A549 (cell line): ENCODE data around the gene MAP2K1. TPM values are rescaled to one million over a fixed set of nuclear protein-coding genes. Genes with fewer than 3 reads are reported as not detected.

ENCODE experiments used
- ATAC-seq, 2 experiments: fragments of 200-7000 bp in 1 of 2; fragments of >200 bp in 1 of 2; cut with Nextera tagmentation in 1 of 2; cut with Tn5 transposase in 1 of 2; 3 replicates each; pipeline versions ENCODE4 v1.8.0 to v1.9.1; 2018 to 2020; ENCODE audit warnings: mild to moderate bottlenecking in 1 of 2, moderate library complexity in 1 of 2
- CTCF ChIA-PET: fragments of 300-600 bp; sonication (Branson Sonifier 250); formaldehyde crosslinking; extraction: SDS; loops from one replicate; lab custom pipeline; 2021; ENCODE audit warnings: antibody characterized with exemption, inconsistent platforms; lab: Yijun Ruan, JAX
- POLR2A ChIA-PET: fragments of 350-600 bp; formaldehyde crosslinking; extraction: SDS; loops from one replicate; lab custom pipeline; 2021; ENCODE audit warnings: antibody characterized with exemption, inconsistent platforms; lab: Yijun Ruan, JAX
- DNase-seq, 2 experiments: peaks; one replicate each; pipeline versions ENCODE4 v3.0.0 to v3.0.0-alpha.2; 2011 to 2016; ENCODE audit warnings: low read depth in 1 of 2, low spot score in 1 of 2
- FAIRE-seq: peaks from 2 replicates; lab custom pipeline; 2011; peaks lifted over from hg19 to GRCh38; lab: Jason Lieb, UNC
- H3K27ac ChIP-seq, 2 experiments: fragments of >200 bp; sonication (Bioruptor Twin); formaldehyde crosslinking; 3 replicates each; pipeline ENCODE4 v1.5.1; 2016 to 2017
- H3K4me1 ChIP-seq: fragments of >200 bp; sonication (Bioruptor Twin); formaldehyde crosslinking; 3 replicates; pipeline ENCODE4 v1.6.1; 2016
- H3K4me2 ChIP-seq: fragments of >200 bp; sonication (Bioruptor Twin); formaldehyde crosslinking; 3 replicates; pipeline ENCODE4 v1.6.1; 2016
- H3K4me3 ChIP-seq: fragments of >200 bp; sonication (Bioruptor Twin); formaldehyde crosslinking; 3 replicates; pipeline ENCODE4 v1.5.1; 2016
- H3K9me3 ChIP-seq: fragments of >200 bp; sonication (Bioruptor Twin); formaldehyde crosslinking; 3 replicates; pipeline ENCODE4 v1.6.1; 2016
- CEBPB ChIP-seq, 2 experiments: fragments of >200 bp in 1 of 2; sonication (Bioruptor Twin) in 1 of 2; formaldehyde crosslinking in 1 of 2; IDR thresholded peaks; 2 replicates each; pipeline ENCODE4 v1.6.1; 2012 to 2016
- EHMT2 ChIP-seq: fragments of 200-600 bp; sonication (generic); IDR thresholded peaks from 2 replicates; pipeline ENCODE4 v1.6.1; 2016; ENCODE audit warnings: antibody characterized with exemption, low read depth, mild to moderate bottlenecking, moderate library complexity
- EP300 ChIP-seq, 2 experiments: fragments of >200 bp; sonication (Bioruptor Twin); formaldehyde crosslinking; IDR thresholded peaks; 2 replicates in 1 of 2; 3 replicates in 1 of 2; pipeline ENCODE4 v1.6.1; 2016 to 2017
- FOSB ChIP-seq: fragments of 250-450 bp; sonication (Bioruptor Pico); IDR thresholded peaks from 2 replicates; pipeline ENCODE4 v1.5.0; 2020; ENCODE audit warnings: mild to moderate bottlenecking, moderate library complexity
- FOSL2 ChIP-seq, 2 experiments: fragments of 450-650 bp in 1 of 2; fragments of >200 bp in 1 of 2; sonication (Bioruptor Twin) in 1 of 2; formaldehyde crosslinking; IDR thresholded peaks; 2 replicates each; pipeline versions ENCODE4 v1.5.0 to v1.6.1; 2016 to 2020; ENCODE audit warnings: mild to moderate bottlenecking in 1 of 2, moderate library complexity in 1 of 2
- FOXS1 ChIP-seq: fragments of 250-450 bp; sonication (Bioruptor Pico); IDR thresholded peaks from 2 replicates; pipeline ENCODE4 v1.5.0; 2020; ENCODE audit warnings: mild to moderate bottlenecking, moderate library complexity
- KDM5A ChIP-seq: fragments of 200-600 bp; sonication (generic); IDR thresholded peaks from 2 replicates; pipeline ENCODE4 v1.6.1; 2016; ENCODE audit warnings: antibody characterized with exemption, mild to moderate bottlenecking
- MAFK ChIP-seq: fragments of 450-650 bp; IDR thresholded peaks from 2 replicates; pipeline ENCODE4 v1.6.1; 2014; ENCODE audit not compliant: partially characterized antibody
- MAZ ChIP-seq: fragments of 150-350 bp; IDR thresholded peaks from 2 replicates; pipeline ENCODE4 v1.6.1; 2014; ENCODE audit warnings: antibody characterized with exemption, low read depth, low read length, borderline replicate concordance
- MYC ChIP-seq: IDR thresholded peaks from 2 replicates; pipeline ENCODE4 v1.6.1; 2012; ENCODE audit warnings: mild to moderate bottlenecking, inconsistent platforms, low read length, improper control_type of control experiment, borderline replicate concordance
- NFE2L2 ChIP-seq: fragments of 150-350 bp; conservative IDR thresholded peaks from 2 replicates; pipeline ENCODE4 v1.6.1; 2014; ENCODE audit warnings: low read length
- NPAS2 ChIP-seq: fragments of 250-450 bp; sonication (Bioruptor Pico); IDR thresholded peaks from 2 replicates; pipeline ENCODE4 v1.8.0; 2022; ENCODE audit warnings: mild to moderate bottlenecking, moderate library complexity, borderline replicate concordance
- NR3C1 ChIP-seq: fragments of >200 bp; sonication (Bioruptor Twin); formaldehyde crosslinking; IDR thresholded peaks from 3 replicates; pipeline ENCODE4 v1.6.1; 2017
- PHF8 ChIP-seq: fragments of 200-600 bp; sonication (generic); IDR thresholded peaks from 2 replicates; pipeline ENCODE4 v1.6.1; 2016; ENCODE audit warnings: low read depth, mild to moderate bottlenecking, antibody characterized with exemption, moderate library complexity, borderline replicate concordance
- RAD21 ChIP-seq, 2 experiments: fragments of >200 bp in 1 of 2; sonication (Bioruptor Twin) in 1 of 2; formaldehyde crosslinking in 1 of 2; IDR thresholded peaks in 1 of 2; conservative IDR thresholded peaks in 1 of 2; 2 replicates in 1 of 2; 3 replicates in 1 of 2; pipeline ENCODE4 v1.6.1; 2012 to 2018; ENCODE audit warnings: inconsistent platforms in 1 of 2
- RARB ChIP-seq: fragments of 250-450 bp; sonication (Bioruptor Pico); IDR thresholded peaks from 2 replicates; pipeline ENCODE4 v1.8.0; 2021; ENCODE audit warnings: mild to moderate bottlenecking, moderate library complexity
- RCOR1 ChIP-seq: fragments of 150-350 bp; IDR thresholded peaks from 2 replicates; pipeline ENCODE4 v1.6.1; 2014; ENCODE audit warnings: antibody characterized with exemption, low read length, low read depth
- RFX5 ChIP-seq: fragments of 450-650 bp; IDR thresholded peaks from 2 replicates; pipeline ENCODE4 v1.7.1; 2014; ENCODE audit warnings: antibody characterized with exemption, mild to moderate bottlenecking, moderate library complexity
- RNF2 ChIP-seq: fragments of 200-600 bp; sonication (generic); IDR thresholded peaks from 2 replicates; pipeline ENCODE4 v1.6.1; 2016; ENCODE audit warnings: low read depth, mild to moderate bottlenecking, antibody characterized with exemption, moderate library complexity, borderline replicate concordance
- SMC3 ChIP-seq: fragments of >200 bp; sonication (Bioruptor Twin); formaldehyde crosslinking; IDR thresholded peaks from 3 replicates; pipeline ENCODE4 v1.6.1; 2018; ENCODE audit warnings: inconsistent platforms
- TP53 ChIP-seq: fragments of 250-450 bp; sonication (Bioruptor Pico); IDR thresholded peaks from 2 replicates; pipeline ENCODE4 v1.5.0; 2021; ENCODE audit warnings: mild to moderate bottlenecking, moderate library complexity
- ZC3H11A ChIP-seq: fragments of 450-650 bp; IDR thresholded peaks from 2 replicates; pipeline ENCODE4 v1.6.1; 2014; ENCODE audit warnings: antibody characterized with exemption, mild to moderate bottlenecking
- WGBS: methylation state at CpG from one replicate; pipeline ENCODE4 v1.1.6; 2017; ENCODE audit errors: missing lambda C conversion rate; 5-methylcytosine and 5-hydroxymethylcytosine counted together
- polyA plus RNA-seq, 4 experiments: library from polyadenylated mRNA; depleted of rRNA in 3 of 4; stranded (reverse); fragments of >200 nt; fragmentation: RNase III in 1 of 4; extraction: RNeasy Plus Mini Kit Qiagen cat#74134 plus additional on column Dnase treatment in 1 of 4; gene quantifications; 2 replicates in 3 of 4; 3 replicates in 1 of 4; pipeline ENCODE4 v1.2.3, GENCODE V29; 2011 to 2017
- TF ChIP-seq, protein P1 (sequence below): IDR thresholded peaks from 2 replicates; pipeline ENCODE4 v1.6.1; 2012
- TF ChIP-seq, protein P2 (sequence below): IDR thresholded peaks from 2 replicates; pipeline ENCODE4 v1.6.1; 2012; ENCODE audit warnings: low read depth, borderline replicate concordance

MAP2K1 gene
- polyA plus RNA-seq, 2 of the 4 experiments (the other 2 are of a cell fraction) = 30.3 to 41.9 TPM

DNA sequence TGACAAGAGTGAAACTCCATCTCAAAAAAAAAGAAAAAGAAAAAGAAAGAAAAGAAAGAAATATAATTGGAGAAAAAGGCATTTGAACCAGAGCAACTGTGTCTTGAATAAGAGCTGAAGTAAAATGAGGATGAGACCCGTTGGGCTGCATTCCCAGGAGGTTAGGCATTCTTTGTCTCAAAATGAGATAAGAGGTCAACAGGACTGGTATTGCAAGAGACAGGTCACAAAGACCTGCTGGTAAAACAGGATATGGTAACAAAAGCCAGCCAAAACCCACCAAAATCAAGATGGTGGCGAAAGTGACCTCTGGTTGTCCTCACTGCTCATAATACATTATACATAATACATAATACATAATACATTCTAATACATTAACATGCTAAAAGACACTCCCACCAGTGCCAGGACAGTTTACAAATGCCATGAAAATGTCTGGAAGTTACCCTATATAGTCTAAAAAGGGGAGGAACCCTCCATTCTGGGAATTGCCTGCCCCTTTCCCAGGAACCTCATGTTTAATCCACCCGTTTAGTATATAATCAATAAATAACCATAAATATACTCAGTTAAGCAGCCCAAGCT lies 21.7 kb upstream of the MAP2K1 start:
- DNase-seq = no peak
- ChIA-PET POLR2A (no interaction called here), CTCF (interaction anchor here (1.2 to 3.1 kb wide), 3 partner anchors 20 to 134 kb away, joined by 4 to 10 read pairs (median 9); partner anchors contain the start of gene MAP2K1)
- TF ChIP-seq RNF2 = no peak
- no peak for TF ChIP-seq TP53 (CRISPR knock-in tag)
- no peak for TF ChIP-seq RARB
- TF ChIP-seq RFX5 = no peak
- TF ChIP-seq RAD21 (conservative IDR thresholded peaks at IDR 0.05 in 1 of 2, IDR thresholded peaks at IDR 0.05 in 1 of 2) = no peak
- no peak for TF ChIP-seq KDM5A
- TF ChIP-seq MAZ = no peak
- TF ChIP-seq, protein P1, sequence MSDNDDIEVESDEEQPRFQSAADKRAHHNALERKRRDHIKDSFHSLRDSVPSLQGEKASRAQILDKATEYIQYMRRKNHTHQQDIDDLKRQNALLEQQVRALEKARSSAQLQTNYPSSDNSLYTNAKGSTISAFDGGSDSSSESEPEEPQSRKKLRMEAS = no peak
- TF ChIP-seq PHF8 = no peak
- no peak for TF ChIP-seq NPAS2 (CRISPR knock-in tag)
- no peak for TF ChIP-seq NR3C1
- no peak for TF ChIP-seq SMC3
- Histone ChIP-seq H3K4me1 (peaks cover 6% of the 10 kb centered on the region), H3K9me3 (no peaks in the 10 kb centered on the region), H3K27ac (no peak overlapping the region), H3K4me2 (no peak overlapping the region), H3K4me3 (no peak overlapping the region)
- no peak for FAIRE-seq
- 78% methylated on average over 3 of the region's 3 CpGs for WGBS
- no peak for ATAC-seq

DNA sequence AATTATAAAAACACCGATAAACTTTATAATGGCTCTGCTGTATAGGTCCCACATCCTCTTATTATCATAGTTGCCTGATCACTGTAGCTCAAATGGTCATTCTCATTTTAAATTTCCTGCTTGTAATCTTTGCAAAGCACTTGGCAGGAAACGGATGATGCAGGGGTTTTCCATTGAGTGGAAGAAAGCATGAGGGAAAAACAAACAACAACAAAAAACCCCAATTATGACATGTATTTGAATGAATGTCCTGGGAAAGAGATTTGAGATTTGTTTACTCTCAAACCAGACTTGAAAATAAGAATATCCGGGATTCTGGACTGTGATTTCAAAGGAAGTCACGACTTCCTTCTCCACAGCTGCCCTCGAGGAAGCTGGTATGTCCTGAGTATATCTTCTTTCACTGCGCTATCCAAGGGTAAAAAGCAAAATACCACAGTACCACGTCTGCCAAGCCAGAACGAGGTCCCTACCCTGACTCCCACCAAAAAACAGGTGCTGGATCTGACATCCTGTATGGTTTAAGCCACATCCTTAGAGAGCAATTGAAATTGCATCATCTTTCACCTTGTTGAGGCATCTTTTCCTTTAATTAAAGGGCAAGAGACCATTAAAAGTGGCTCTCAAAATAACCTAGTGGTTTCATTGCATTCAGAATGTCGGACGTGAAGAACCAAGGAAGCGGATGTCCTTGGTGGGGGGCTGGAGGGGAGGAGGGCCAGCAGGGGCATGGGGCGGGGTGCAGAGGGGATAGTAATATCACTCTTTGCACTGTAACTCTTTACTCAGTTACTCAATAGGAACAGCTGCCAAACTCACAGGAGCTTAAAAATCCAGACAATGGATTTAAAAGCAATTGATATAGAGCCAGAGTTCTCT lies 16.7 kb upstream of the MAP2K1 start:
- WGBS = 23% methylated on average over 12 of the region's 12 CpGs
- DNase-seq (peak; percentile 58 to 75), ATAC-seq (peak; percentile 73 to 74; a peak in 5 of 6 replicates)
- Histone ChIP-seq H3K27ac (peak overlapping the region; percentile 77 to 84), H3K4me3 (peak overlapping the region; percentile 7; the same call in 1 of the 3 replicates)
- ChIA-PET CTCF (interaction anchor here (0.7 to 3.7 kb wide), 3 partner anchors 11 to 1476 kb away, joined by 3 to 24 read pairs (median 8); partner anchors contain the start of gene MAP2K1), POLR2A (interaction anchor here (1.0 to 1.3 kb wide), 2 partner anchors 16 to 128 kb away, joined by 4 read pairs; no protein-coding TSS in a partner anchor)
- TF ChIP-seq RCOR1 (no peak), NFE2L2 (0 out of 2 replicates have a peak, but pooled peaks have one; percentile 6), ZC3H11A (no peak), EP300 (IDR thresholded peaks at IDR 0.05) (no peak), FOSL2 (IDR thresholded peaks at IDR 0.05) (no peak), FOSL2 (CRISPR knock-in tag; IDR thresholded peaks at IDR 0.05) (peak; percentile 20), MYC (no peak), FOXS1 (CRISPR knock-in tag) (0 out of 2 replicates have a peak, but pooled peaks have one; percentile 46), FOSB (no peak), MAFK (no peak), CEBPB (IDR thresholded peaks at IDR 0.05) (peak; percentile 77 to 94), NPAS2 (CRISPR knock-in tag) (no peak), EHMT2 (no peak)
- TF ChIP-seq, protein P1 = peak; percentile 92
- TF ChIP-seq, protein P2, sequence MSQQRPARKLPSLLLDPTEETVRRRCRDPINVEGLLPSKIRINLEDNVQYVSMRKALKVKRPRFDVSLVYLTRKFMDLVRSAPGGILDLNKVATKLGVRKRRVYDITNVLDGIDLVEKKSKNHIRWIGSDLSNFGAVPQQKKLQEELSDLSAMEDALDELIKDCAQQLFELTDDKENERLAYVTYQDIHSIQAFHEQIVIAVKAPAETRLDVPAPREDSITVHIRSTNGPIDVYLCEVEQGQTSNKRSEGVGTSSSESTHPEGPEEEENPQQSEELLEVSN = 0 out of 2 replicates have a peak, but pooled peaks have one; percentile 68
- TF ChIP-seq, all 56 proteins: peak for 6
- peaks cover 17% of the 10 kb centered on the region for H3K4me1 ChIP-seq
- H3K4me2 ChIP-seq = peak overlapping the region; percentile 72
- H3K9me3 ChIP-seq = peaks cover 11% of the 10 kb centered on the region
- peak; percentile 70 for FAIRE-seq
